Ovary (tissue), 9 donors: Measurements from ENCODE around the gene TRAK2. TPM values are rescaled to one million over a fixed set of nuclear protein-coding genes. Genes with fewer than 3 reads are reported as not detected.

Experiments used
- DNase-seq, 5 donors: peaks; one replicate each; pipeline ENCODE4 v3.0.0-alpha.2; 2019 to 2020
- H3K27ac ChIP-seq, 2 donors: fragments of 200-600 bp; one replicate each; pipeline versions ENCODE4 v1.5.1 to v1.8.0; 2019 to 2022
- H3K27me3 ChIP-seq: fragments of 200-600 bp; one replicate; pipeline ENCODE4 v1.8.0; 2022
- H3K36me3 ChIP-seq: fragments of 200-600 bp; sonication (generic); one replicate; pipeline ENCODE4 v1.5.1; 2019
- H3K4me1 ChIP-seq: one replicate; pipeline ENCODE4 v1.8.1; 2013; ENCODE audit warnings: mild to moderate bottlenecking, moderate library complexity; ENCODE audit not compliant: insufficient read depth
- H3K4me3 ChIP-seq: fragments of 200-600 bp; sonication (generic); one replicate; pipeline ENCODE4 v1.5.1; 2017
- H3K9me3 ChIP-seq, 2 donors: fragments of 200-600 bp in 1 of 2; sonication (generic) in 1 of 2; one replicate each; pipeline versions ENCODE4 v1.5.1 to v1.8.1; 2013 to 2019; ENCODE audit warnings: mild to moderate bottlenecking in 1 of 2, moderate library complexity in 1 of 2
- EP300 ChIP-seq: sonication (generic); formaldehyde crosslinking; IDR thresholded peaks from one replicate; pipeline ENCODE4 v1.6.1; 2017; ENCODE audit warnings: antibody characterized with exemption
- POLR2A ChIP-seq: fragments of 450-650 bp; IDR thresholded peaks from one replicate; pipeline ENCODE4 v1.6.1; 2017; ENCODE audit warnings: antibody characterized with exemption, mild to moderate bottlenecking, moderate library complexity
- WGBS, 3 donors: extraction: QIAGEN DNeasy Blood & Tissue Kit in 1 of 3; methylation state at CpG; one replicate each; pipeline versions ENCODE4 v1.1.5 to v1.1.7; 2013 to 2017; 5-methylcytosine and 5-hydroxymethylcytosine counted together
- intact Hi-C, 4 donors: fragments of 100-400 bp; cut with DNase I; formaldehyde crosslinking; loops; one replicate each; pipeline versions ENCODE4 v1.11.0 to v1.15.1; 2022 to 2023
- polyA plus RNA-seq, 2 donors: library from polyadenylated mRNA; stranded (reverse); fragments of 200-250 nt in 1 of 2; fragments of 350-450 nt in 1 of 2; fragmentation: Illumina TruSeq in 1 of 2; extraction: RNeasy Lipid Tissue Mini Kit (QIAGEN cat#74804) in 1 of 2; gene quantifications; one replicate each; pipeline ENCODE4 v1.2.3, GENCODE V29; 2013 to 2014
- total RNA-seq, 7 donors: library from RNA; depleted of rRNA in 2 of 7; stranded (reverse); fragments of >200 nt in 2 of 7; fragmentation: NEBNext Ultra II Directional in 3 of 7; extraction: Animal tissue kit (Norgen Biotek cat#: 25700) in 3 of 7; gene quantifications; one replicate each; pipeline versions ENCODE4 v1.1.0 to v1.2.4, GENCODE V29; 2016 to 2023
- TF ChIP-seq, protein P1 (sequence below), 3 donors: fragments of 450-650 bp in 2 of 3; fragments of 200-600 bp in 1 of 3; IDR thresholded peaks; one replicate each; pipeline versions ENCODE4 v1.5.1 to v1.8.0; 2016 to 2022; ENCODE audit warnings: antibody characterized with exemption in 3 of 3, mild to moderate bottlenecking in 1 of 3
- donor health status: DM: no; HTN: no; CAD: no; lungs with moderate emphysema.
- donor health status: DM: no; HTN: no; CAD: no.
- donor health status: Bipolar disorder and iron deficiency.
- donor health status: DM: yes; HTN: yes; CAD: no.
- donor health status: DM: no; HTN: no; CAD: no.
- donor health status: DM: yes; HTN: yes; CAD: no.

Gene TRAK2
- total and polyA plus RNA-seq, 9 donors = 8.3 to 33.7 (median 20.2) TPM

DNA sequence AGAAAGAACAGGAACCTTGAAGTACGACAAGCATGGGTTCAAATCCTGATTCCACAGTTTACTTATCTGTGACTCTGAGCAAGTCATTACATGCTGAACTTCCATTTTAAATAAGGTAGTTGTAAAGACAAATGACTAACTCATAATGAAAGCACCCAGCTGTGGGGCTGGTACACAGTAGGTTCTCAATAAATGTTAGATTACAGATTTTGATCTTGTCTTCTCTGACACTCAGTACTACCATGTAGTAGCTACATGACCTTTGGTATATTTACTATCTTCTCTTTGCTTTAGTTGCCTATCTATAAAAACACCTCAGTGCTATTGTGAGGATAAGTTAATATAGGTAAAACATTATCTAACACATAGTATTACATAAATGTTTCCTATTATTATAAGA is 3.2 kb downstream of the TRAK2 start:
- H3K27me3 ChIP-seq = no peaks in the 10 kb centered on the region
- DNase-seq = no peak
- H3K9me3 ChIP-seq = no peaks in the 10 kb centered on the region
- WGBS, 3 donors = 93 to 97% (median 96%) methylated on average over 1 of the region's 1 CpG
- H3K4me1 ChIP-seq = peaks cover 3% of the 10 kb centered on the region
- H3K27ac ChIP-seq = no peak overlapping the region
- no peaks in the 10 kb centered on the region for H3K36me3 ChIP-seq
- intact Hi-C loops = no loop called here
- TF ChIP-seq EP300 = no peak
- TF ChIP-seq, protein P1, sequence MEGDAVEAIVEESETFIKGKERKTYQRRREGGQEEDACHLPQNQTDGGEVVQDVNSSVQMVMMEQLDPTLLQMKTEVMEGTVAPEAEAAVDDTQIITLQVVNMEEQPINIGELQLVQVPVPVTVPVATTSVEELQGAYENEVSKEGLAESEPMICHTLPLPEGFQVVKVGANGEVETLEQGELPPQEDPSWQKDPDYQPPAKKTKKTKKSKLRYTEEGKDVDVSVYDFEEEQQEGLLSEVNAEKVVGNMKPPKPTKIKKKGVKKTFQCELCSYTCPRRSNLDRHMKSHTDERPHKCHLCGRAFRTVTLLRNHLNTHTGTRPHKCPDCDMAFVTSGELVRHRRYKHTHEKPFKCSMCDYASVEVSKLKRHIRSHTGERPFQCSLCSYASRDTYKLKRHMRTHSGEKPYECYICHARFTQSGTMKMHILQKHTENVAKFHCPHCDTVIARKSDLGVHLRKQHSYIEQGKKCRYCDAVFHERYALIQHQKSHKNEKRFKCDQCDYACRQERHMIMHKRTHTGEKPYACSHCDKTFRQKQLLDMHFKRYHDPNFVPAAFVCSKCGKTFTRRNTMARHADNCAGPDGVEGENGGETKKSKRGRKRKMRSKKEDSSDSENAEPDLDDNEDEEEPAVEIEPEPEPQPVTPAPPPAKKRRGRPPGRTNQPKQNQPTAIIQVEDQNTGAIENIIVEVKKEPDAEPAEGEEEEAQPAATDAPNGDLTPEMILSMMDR (IDR thresholded peaks at IDR 0.05) = no peak
- no peak for TF ChIP-seq POLR2A
- H3K4me3 ChIP-seq = no peak overlapping the region

DNA sequence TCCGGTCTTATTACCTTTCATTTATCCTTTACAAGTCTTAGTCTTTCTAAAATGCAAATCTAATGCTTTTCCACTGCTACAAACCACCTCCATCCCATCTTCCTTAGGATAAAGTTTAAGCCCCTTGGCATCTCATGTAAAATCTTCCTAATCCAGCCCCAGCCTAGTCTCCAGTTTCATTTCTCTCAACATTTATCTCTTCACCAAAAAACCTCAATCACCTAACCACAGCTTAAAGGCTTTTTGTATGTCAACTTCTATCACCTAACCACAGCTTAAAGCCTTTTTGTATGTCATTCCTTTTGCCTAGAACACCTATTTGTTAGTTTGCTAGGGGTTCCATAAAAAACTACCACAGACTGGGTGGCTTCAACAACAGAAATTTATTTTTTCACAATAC is 4.2 kb downstream of the TRAK2 start:
- Histone ChIP-seq H3K36me3 (no peaks in the 10 kb centered on the region), H3K9me3 (no peaks in the 10 kb centered on the region), H3K4me1 (peaks cover 3% of the 10 kb centered on the region), H3K4me3 (no peak overlapping the region), H3K27ac (no peak overlapping the region), H3K27me3 (no peaks in the 10 kb centered on the region)
- 93 to 98% (median 97%) methylated on average over 1 of the region's 1 CpG for WGBS, 3 donors
- no peak for DNase-seq
- intact Hi-C loops = no loop called here
- TF ChIP-seq POLR2A (no peak), EP300 (no peak)
- TF ChIP-seq, protein P1 (IDR thresholded peaks at IDR 0.05) = no peak

DNA sequence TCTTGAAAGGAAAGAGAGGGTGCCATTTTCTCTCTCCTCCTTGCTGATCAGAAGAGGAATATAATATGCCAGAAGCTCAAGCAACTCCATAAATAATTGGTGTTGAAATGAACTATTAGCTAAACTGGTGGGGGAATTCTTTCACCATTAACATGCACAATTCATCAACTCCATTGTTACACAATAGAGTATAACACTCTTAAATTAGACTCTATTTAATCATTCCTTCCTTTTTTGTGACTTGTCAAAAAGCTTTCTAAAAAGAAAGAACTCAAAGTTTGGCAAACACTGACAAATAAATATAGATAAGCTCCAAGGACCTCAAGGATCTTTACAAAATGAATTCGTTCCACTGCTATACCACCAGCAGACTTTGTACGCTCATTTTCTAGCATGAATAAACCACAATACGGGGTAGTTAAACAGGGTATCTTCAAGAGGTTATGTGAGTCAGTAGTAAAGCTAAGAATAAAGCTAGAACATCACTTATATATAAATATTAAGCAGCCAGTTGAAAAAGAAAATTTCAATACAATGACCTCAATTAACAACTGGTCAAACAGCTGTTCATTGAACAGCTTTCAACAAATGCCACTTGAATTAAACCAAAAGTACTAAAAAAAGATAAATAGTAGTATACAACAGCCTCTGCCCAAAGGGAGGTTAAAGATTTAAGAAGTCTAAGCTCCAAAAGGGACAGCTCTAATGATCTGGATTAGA is 6.4 kb downstream of the TRAK2 start:
- H3K4me1 ChIP-seq = peaks cover 4% of the 10 kb centered on the region

DNA sequence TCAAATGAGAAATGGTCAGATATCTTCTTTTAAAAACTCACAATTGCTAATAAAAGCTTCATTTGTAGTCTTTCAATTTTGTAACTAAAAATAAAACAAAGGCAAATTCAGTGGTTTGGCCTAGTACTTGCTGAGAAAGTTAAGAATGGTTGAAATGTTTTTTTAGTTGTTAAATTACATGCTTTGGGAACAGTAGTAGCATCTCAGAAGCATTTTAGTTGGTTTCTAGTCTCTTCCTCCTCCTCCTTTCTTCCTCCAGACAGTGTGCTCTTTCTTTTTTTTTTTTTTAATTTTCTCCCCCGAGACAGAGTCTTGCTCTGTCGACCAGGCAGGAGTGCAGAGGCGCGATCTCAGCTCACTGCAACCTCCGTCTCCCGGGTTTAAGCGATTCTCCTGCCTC is 9.8 kb downstream of the TRAK2 start:
- H3K9me3 ChIP-seq = no peaks in the 10 kb centered on the region
- intact Hi-C loops = no loop called here
- H3K4me1 ChIP-seq = peaks cover 4% of the 10 kb centered on the region
- no peaks in the 10 kb centered on the region for H3K36me3 ChIP-seq
- TF ChIP-seq, protein P1 (IDR thresholded peaks at IDR 0.05) = no peak
- no peak for TF ChIP-seq EP300
- no peak for TF ChIP-seq POLR2A
- no peak overlapping the region for H3K4me3 ChIP-seq
- H3K27ac ChIP-seq = no peak overlapping the region
- 80 to 90% (median 81%) methylated on average over 7 of the region's 7 CpGs for WGBS, 3 donors
- H3K27me3 ChIP-seq = no peaks in the 10 kb centered on the region
- no peak for DNase-seq

More for the DNA sequence above, 6.4 kb downstream of the TRAK2 start:
- intact Hi-C loops = no loop called here
- Histone ChIP-seq H3K4me3 (no peak overlapping the region), H3K27me3 (no peaks in the 10 kb centered on the region), H3K27ac (no peak overlapping the region), H3K36me3 (no peaks in the 10 kb centered on the region), H3K9me3 (no peaks in the 10 kb centered on the region)
- DNase-seq = no peak
- TF ChIP-seq, protein P1 (IDR thresholded peaks at IDR 0.05) = no peak
- 33 to 60% (median 45%) methylated on average over 3 of the region's 3 CpGs for WGBS, 3 donors
